Measurements from ENCODE around the gene LDLRAD4. TPM values are rescaled to one million over a fixed set of nuclear protein-coding genes. Genes with fewer than 3 reads are reported as not detected.

LDLRAD4 gene
- total and polyA plus RNA-seq, 2 experiments from 2014 or later: 0.73 to 1.9 TPM

DNA sequence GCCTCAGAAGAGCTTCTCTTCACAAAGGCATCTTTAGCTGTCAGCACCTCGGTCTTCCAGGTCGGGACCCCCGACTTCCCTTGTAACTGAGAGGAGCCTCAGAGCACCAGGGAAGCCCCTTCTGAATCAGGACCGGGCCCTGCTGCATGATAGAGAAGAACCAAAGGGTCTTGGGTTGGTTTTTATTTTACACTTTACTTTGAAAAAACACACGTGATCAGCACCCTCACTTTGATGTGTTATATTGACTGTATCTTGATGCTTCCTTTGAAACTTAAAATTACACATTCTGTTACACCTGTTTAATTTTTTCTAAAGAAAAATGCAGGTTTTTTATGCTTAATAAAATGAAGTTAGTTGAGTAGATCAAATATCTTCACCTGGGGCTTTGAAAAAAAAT lies 305.5 kb downstream of the LDLRAD4 start (continued):
- TF ChIP-seq, protein P1, sequence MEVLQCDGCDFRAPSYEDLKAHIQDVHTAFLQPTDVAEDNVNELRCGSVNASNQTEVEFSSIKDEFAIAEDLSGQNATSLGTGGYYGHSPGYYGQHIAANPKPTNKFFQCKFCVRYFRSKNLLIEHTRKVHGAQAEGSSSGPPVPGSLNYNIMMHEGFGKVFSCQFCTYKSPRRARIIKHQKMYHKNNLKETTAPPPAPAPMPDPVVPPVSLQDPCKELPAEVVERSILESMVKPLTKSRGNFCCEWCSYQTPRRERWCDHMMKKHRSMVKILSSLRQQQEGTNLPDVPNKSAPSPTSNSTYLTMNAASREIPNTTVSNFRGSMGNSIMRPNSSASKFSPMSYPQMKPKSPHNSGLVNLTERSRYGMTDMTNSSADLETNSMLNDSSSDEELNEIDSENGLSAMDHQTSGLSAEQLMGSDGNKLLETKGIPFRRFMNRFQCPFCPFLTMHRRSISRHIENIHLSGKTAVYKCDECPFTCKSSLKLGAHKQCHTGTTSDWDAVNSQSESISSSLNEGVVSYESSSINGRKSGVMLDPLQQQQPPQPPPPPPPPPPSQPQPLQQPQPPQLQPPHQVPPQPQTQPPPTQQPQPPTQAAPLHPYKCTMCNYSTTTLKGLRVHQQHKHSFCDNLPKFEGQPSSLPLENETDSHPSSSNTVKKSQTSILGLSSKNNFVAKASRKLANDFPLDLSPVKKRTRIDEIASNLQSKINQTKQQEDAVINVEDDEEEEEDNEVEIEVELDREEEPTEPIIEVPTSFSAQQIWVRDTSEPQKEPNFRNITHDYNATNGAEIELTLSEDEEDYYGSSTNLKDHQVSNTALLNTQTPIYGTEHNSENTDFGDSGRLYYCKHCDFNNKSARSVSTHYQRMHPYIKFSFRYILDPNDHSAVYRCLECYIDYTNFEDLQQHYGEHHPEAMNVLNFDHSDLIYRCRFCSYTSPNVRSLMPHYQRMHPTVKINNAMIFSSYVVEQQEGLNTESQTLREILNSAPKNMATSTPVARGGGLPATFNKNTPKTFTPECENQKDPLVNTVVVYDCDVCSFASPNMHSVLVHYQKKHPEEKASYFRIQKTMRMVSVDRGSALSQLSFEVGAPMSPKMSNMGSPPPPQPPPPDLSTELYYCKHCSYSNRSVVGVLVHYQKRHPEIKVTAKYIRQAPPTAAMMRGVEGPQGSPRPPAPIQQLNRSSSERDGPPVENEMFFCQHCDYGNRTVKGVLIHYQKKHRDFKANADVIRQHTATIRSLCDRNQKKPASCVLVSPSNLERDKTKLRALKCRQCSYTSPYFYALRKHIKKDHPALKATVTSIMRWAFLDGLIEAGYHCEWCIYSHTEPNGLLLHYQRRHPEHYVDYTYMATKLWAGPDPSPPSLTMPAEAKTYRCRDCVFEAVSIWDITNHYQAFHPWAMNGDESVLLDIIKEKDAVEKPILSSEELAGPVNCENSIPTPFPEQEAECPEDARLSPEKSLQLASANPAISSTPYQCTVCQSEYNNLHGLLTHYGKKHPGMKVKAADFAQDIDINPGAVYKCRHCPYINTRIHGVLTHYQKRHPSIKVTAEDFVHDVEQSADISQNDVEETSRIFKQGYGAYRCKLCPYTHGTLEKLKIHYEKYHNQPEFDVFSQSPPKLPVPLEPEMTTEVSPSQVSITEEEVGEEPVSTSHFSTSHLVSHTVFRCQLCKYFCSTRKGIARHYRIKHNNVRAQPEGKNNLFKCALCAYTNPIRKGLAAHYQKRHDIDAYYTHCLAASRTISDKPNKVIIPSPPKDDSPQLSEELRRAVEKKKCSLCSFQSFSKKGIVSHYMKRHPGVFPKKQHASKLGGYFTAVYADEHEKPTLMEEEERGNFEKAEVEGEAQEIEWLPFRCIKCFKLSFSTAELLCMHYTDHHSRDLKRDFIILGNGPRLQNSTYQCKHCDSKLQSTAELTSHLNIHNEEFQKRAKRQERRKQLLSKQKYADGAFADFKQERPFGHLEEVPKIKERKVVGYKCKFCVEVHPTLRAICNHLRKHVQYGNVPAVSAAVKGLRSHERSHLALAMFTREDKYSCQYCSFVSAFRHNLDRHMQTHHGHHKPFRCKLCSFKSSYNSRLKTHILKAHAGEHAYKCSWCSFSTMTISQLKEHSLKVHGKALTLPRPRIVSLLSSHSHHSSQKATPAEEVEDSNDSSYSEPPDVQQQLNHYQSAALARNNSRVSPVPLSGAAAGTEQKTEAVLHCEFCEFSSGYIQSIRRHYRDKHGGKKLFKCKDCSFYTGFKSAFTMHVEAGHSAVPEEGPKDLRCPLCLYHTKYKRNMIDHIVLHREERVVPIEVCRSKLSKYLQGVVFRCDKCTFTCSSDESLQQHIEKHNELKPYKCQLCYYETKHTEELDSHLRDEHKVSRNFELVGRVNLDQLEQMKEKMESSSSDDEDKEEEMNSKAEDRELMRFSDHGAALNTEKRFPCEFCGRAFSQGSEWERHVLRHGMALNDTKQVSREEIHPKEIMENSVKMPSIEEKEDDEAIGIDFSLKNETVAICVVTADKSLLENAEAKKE (CRISPR knock-in tag; IDR thresholded peaks at IDR 0.05): no peak

DNA sequence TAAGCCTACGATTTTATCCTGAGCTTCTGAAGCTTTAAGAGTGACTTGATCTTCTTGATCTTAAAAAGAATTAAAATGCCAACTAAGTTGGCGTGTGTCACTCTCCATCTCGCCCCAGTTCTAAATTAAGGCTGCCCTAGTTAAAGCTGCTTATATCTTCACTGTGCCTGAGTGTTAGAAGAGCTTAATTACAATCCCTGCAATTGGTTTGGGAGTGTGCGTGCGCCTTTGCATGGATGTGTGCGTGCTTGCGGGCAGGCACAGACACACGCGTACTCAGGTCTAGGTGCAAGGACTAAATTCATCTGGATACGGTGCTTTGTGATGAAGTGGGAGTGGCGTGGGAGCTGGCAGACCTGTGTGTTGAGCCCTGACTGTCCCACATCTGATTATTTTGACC lies 306.3 kb downstream of the LDLRAD4 start:
- no peaks in the 10 kb centered on the region for H3K36me3 Mint-ChIP-seq (ENCODE audit: low read depth)
- no peaks in the 10 kb centered on the region for H3K27me3 ChIP-seq (ENCODE audit: insufficient read depth)
- H3K36me3 ChIP-seq (ENCODE audit: insufficient read depth): no peaks in the 10 kb centered on the region
- H3K4me3 Mint-ChIP-seq: no peak overlapping the region
- no peak overlapping the region for H2AFZ ChIP-seq
- DNase-seq (ENCODE audit: low spot score) (no peak), ATAC-seq (no peak)
- H3K27me3 Mint-ChIP-seq (ENCODE audit: insufficient read depth, low read depth, poor library complexity): peaks cover 4% of the 10 kb centered on the region
- H3K27ac Mint-ChIP-seq: no peak overlapping the region
- no peak overlapping the region for H3K4me2 ChIP-seq
- no peak overlapping the region for H3K4me3 ChIP-seq
- no peaks in the 10 kb centered on the region for H3K9me3 Mint-ChIP-seq
- H3K27ac ChIP-seq (ENCODE audit: low read depth): no peak overlapping the region
- no peaks in the 10 kb centered on the region for H3K4me1 ChIP-seq (ENCODE audit: insufficient read depth)
- no peaks in the 10 kb centered on the region for H3K9me2 ChIP-seq (ENCODE audit: insufficient read depth)
- H3F3A ChIP-seq (replicated peaks; ENCODE audit: low read depth): no peaks in the 10 kb centered on the region
- H4K20me1 ChIP-seq (replicated peaks; ENCODE audit: insufficient read depth): no peaks in the 10 kb centered on the region
- H3K79me2 ChIP-seq (replicated peaks; ENCODE audit: insufficient read depth): no peaks in the 10 kb centered on the region
- H3K4me1 Mint-ChIP-seq: no peaks in the 10 kb centered on the region
- TF ChIP-seq, protein P2, sequence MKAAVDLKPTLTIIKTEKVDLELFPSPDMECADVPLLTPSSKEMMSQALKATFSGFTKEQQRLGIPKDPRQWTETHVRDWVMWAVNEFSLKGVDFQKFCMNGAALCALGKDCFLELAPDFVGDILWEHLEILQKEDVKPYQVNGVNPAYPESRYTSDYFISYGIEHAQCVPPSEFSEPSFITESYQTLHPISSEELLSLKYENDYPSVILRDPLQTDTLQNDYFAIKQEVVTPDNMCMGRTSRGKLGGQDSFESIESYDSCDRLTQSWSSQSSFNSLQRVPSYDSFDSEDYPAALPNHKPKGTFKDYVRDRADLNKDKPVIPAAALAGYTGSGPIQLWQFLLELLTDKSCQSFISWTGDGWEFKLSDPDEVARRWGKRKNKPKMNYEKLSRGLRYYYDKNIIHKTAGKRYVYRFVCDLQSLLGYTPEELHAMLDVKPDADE (IDR thresholded peaks at IDR 0.05): no peak

Data from GM23338 (cell line).